GM12878 (cell line): ENCODE data around the gene CDH15. TPM values are rescaled to one million over a fixed set of nuclear protein-coding genes. Genes with fewer than 3 reads are reported as not detected.

Source experiments
- ATAC-seq: fragments of 200-7000 bp; cut with Tn5 transposase; 3 replicates; pipeline ENCODE4 v1.9.1; 2020; ENCODE audit warnings: mild to moderate bottlenecking, moderate library complexity
- BruUV-seq: library from RNA; stranded (reverse); fragments of 400-500 nt; replicated peaks from 2 replicates; lab custom pipeline; 2021; lab: Mats Ljungman, UMichigan
- CTCF ChIA-PET: fragments of 300-600 bp; sonication (Branson Sonifier 250); formaldehyde crosslinking; extraction: SDS; loops from one replicate; lab custom pipeline; 2021; ENCODE audit warnings: inconsistent platforms; lab: Yijun Ruan, JAX
- POLR2A ChIA-PET: fragments of 350-600 bp; formaldehyde crosslinking; extraction: SDS; loops from one replicate; lab custom pipeline; 2021; ENCODE audit warnings: inconsistent platforms; lab: Charles Lee
- RAD21 ChIA-PET: fragments of 300-600 bp; sonication (Branson Sonifier 250); formaldehyde crosslinking; loops from one replicate; lab custom pipeline; 2023; ENCODE audit warnings: antibody characterized with exemption; ENCODE audit not compliant: unreplicated experiment; lab: Charles Lee
- SMC1A ChIA-PET: fragments of 300-600 bp; sonication (Branson Sonifier 250); formaldehyde crosslinking; loops from one replicate; lab custom pipeline; 2023; ENCODE audit not compliant: unreplicated experiment, uncharacterized antibody; lab: Charles Lee
- DNase-seq: peaks from one replicate; pipeline ENCODE4 v3.0.0-alpha.2; 2011; ENCODE audit warnings: low read depth, low spot score
- FAIRE-seq: peaks from 3 replicates; lab custom pipeline; 2011; peaks lifted over from hg19 to GRCh38; lab: Jason Lieb, UNC
- H2AFZ ChIP-seq: 2 replicates; pipeline ENCODE4 v1.6.0; 2011; ENCODE audit warnings: low read depth, low read length, control low read depth; ENCODE audit not compliant: control insufficient read depth
- H3K27ac ChIP-seq: 2 replicates; pipeline ENCODE4 v1.5.1; 2011; ENCODE audit warnings: control low read depth; ENCODE audit not compliant: control insufficient read depth, insufficient read depth
- H3K27me3 ChIP-seq, 2 experiments: replicated peaks in 1 of 2; 2 replicates each; pipeline versions ENCODE4 v1.6.0 to v1.6.1; 2011; ENCODE audit warnings: low read length in 1 of 2; ENCODE audit not compliant: control insufficient read depth in 2 of 2, insufficient read depth in 2 of 2
- H3K36me3 ChIP-seq, 2 experiments: 2 replicates each; pipeline ENCODE4 v1.5.1; 2011; ENCODE audit warnings: low read length in 1 of 2; ENCODE audit not compliant: control insufficient read depth in 2 of 2, insufficient read depth in 2 of 2
- H3K4me1 ChIP-seq: 2 replicates; pipeline ENCODE4 v1.6.1; 2011; ENCODE audit warnings: mild to moderate bottlenecking, low read length, moderate library complexity, mixed read lengths; ENCODE audit not compliant: control insufficient read depth, insufficient read depth
- H3K4me2 ChIP-seq: 2 replicates; pipeline ENCODE4 v1.6.0; 2011; ENCODE audit warnings: control low read depth; ENCODE audit not compliant: control insufficient read depth, insufficient read depth
- H3K4me3 ChIP-seq: fragments of 200-600 bp; sonication (generic); 2 replicates; pipeline ENCODE4 v1.5.1; 2016
- H3K79me2 ChIP-seq: 2 replicates; pipeline ENCODE4 v1.6.0; 2011; ENCODE audit warnings: low read length; ENCODE audit not compliant: control insufficient read depth, insufficient read depth
- H3K9ac ChIP-seq: 2 replicates; pipeline ENCODE4 v1.8.0; 2011; ENCODE audit warnings: low read length, control low read depth, mixed read lengths; ENCODE audit not compliant: control insufficient read depth, insufficient read depth
- H3K9me3 ChIP-seq: replicated peaks from 3 replicates; pipeline ENCODE4 v1.5.1; 2011; ENCODE audit warnings: mild to moderate bottlenecking, low read length; ENCODE audit not compliant: control insufficient read depth, insufficient read depth
- H4K20me1 ChIP-seq: 2 replicates; pipeline ENCODE4 v1.6.0; 2011; ENCODE audit not compliant: control insufficient read depth, insufficient read depth
- ASH2L ChIP-seq: fragments of 300-600, 200-600 bp; sonication (generic); IDR thresholded peaks from 2 replicates; pipeline ENCODE4 v1.6.1; 2017; ENCODE audit warnings: low read depth, mild to moderate bottlenecking, borderline replicate concordance
- CBX3 ChIP-seq: fragments of 200-600 bp; sonication (generic); IDR thresholded peaks from 2 replicates; pipeline ENCODE4 v1.6.1; 2016; ENCODE audit warnings: low read depth, borderline replicate concordance
- EED ChIP-seq: sonication (generic); IDR thresholded peaks from 2 replicates; pipeline ENCODE4 v1.6.1; 2016; ENCODE audit warnings: antibody characterized with exemption, low read depth
- FOXM1 ChIP-seq: IDR thresholded peaks from 2 replicates; pipeline ENCODE4 v1.6.1; 2012; ENCODE audit warnings: low read depth, mild to moderate bottlenecking, inconsistent platforms, low read length, moderate library complexity
- IKZF2 ChIP-seq, 2 experiments: fragments of 450-650 bp; IDR thresholded peaks; 2 replicates each; pipeline ENCODE4 v1.6.1; 2017; ENCODE audit warnings: mild to moderate bottlenecking in 2 of 2, moderate library complexity in 2 of 2
- PML ChIP-seq: IDR thresholded peaks from 2 replicates; pipeline ENCODE4 v1.6.1; 2012; ENCODE audit warnings: low read length, inconsistent platforms
- RAD51 ChIP-seq: fragments of 450-650 bp; IDR thresholded peaks from 2 replicates; pipeline ENCODE4 v1.6.1; 2016; ENCODE audit warnings: moderate library complexity, mild to moderate bottlenecking, inconsistent platforms
- WGBS: methylation state at CpG from one replicate; pipeline ENCODE4 v1.1.6; 2016; ENCODE audit warnings: low lambda C conversion rate; ENCODE audit not compliant: insufficient replicate concordance, insufficient coverage; ENCODE audit errors: missing lambda C conversion rate; 5-methylcytosine and 5-hydroxymethylcytosine counted together
- in situ Hi-C: fragments of 300-500 bp; cut with MboI; formaldehyde crosslinking; loops from 9 replicates; pipeline ENCODE4 v1.14.3; 2018; ENCODE audit warnings: mixed read lengths
- intact Hi-C: fragments of 100-400 bp; cut with micrococcal nuclease; formaldehyde crosslinking; loops from one replicate; pipeline ENCODE4 v1.14.2; 2022; ENCODE audit not compliant: unreplicated experiment
- polyA plus RNA-seq, 11 experiments: library from polyadenylated mRNA; depleted of rRNA in 4 of 11; unstranded in 6 of 11; stranded (reverse) in 5 of 11; fragments of >200 nt; fragmentation: Nextera tagmentation in 4 of 11; fragmentation: Illumina TruSeq in 1 of 11; extraction: Ambion mirVana in 4 of 11; extraction: Trizol in 1 of 11; gene quantifications; 1 replicate in 1 of 11; 2 replicates in 10 of 11; pipeline versions ENCODE4 v1.2.1 to v1.2.3, GENCODE V29; 2011 to 2016; ENCODE audit warnings: inconsistent platforms in 2 of 11, missing spikeins in 2 of 11, low read depth in 1 of 11
- total RNA-seq, 4 experiments: library from RNA; depleted of rRNA in 3 of 4; stranded (reverse); fragments of >200 nt in 3 of 4; fragmentation: Illumina TruSeq in 1 of 4; extraction: Trizol in 1 of 4; gene quantifications; 2 replicates each; pipeline versions ENCODE4 v1.2.1 to v1.2.3, GENCODE V29; 2013 to 2021
- TF ChIP-seq, protein P1 (sequence below): fragments of 450-650 bp; formaldehyde crosslinking; IDR thresholded peaks from 2 replicates; pipeline ENCODE4 v1.5.0; 2022; ENCODE audit warnings: mild to moderate bottlenecking, missing genetic modification characterization

Gene CDH15
- total and polyA plus RNA-seq, 10 of the 15 experiments (the other 5 are each of a cell fraction or from before 2014, with no cell fraction given), result 0.02 to 0.06 TPM; not detected in 8

DNA sequence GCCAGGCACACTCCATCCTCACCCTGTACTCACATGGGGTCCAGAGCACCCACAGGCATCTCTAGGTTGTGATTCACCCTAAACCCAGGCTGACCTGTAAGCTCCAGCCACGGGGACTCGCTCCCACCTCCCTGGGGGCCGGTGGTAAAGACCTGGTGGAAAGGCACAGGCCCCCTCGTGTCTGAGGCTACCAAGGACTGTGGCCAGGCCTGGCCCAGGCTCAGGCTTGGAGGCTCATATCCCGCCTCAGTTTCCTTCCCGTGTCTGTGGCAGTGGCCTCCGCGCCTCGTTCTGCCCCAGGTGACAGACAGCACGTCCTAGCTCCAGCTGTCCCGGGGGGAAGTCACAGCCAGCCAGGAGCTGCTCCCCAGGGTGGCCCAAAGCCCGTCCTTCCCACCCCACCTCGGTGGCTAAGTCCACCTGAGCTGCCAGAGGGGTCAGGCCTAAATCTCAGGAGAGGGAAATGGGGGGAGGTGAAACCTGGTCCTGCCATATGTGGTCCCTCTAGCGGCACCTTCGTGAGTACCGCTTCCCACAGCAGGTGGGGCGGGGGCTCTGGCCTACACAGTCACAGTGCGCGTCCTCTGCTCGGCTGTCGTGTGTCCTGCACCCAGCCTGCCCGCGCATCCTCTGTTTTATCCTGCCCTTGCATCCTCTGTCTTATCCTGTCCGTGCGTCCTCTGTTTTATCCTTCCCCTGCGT lies 12.6 kb downstream of the CDH15 start:
- Histone ChIP-seq H3K4me3 (no peak overlapping the region), H3K27me3 (no peaks in the 10 kb centered on the region), H3K9ac (no peak overlapping the region), H3K9me3 (no peaks in the 10 kb centered on the region), H2AFZ (no peak overlapping the region), H3K36me3 (no peaks in the 10 kb centered on the region), H3K4me1 (no peaks in the 10 kb centered on the region), H3K4me2 (no peak overlapping the region), H4K20me1 (no peaks in the 10 kb centered on the region), H3K27ac (no peak overlapping the region), H3K79me2 (no peaks in the 10 kb centered on the region)
- SMC1A ChIA-PET, result no interaction called here
- intact Hi-C loops, result no loop called here
- BruUV-seq, result no TSS peak
- 63% methylated on average over 25 of the region's 26 CpGs for WGBS
- in situ Hi-C loops, result no loop called here
- ATAC-seq (no peak), FAIRE-seq (no peak), DNase-seq (no peak)
- POLR2A ChIA-PET, result no interaction called here
- no peak for TF ChIP-seq RAD51
- no peak for TF ChIP-seq IKZF2 (IDR thresholded peaks at IDR 0.05)
- TF ChIP-seq, protein P1, sequence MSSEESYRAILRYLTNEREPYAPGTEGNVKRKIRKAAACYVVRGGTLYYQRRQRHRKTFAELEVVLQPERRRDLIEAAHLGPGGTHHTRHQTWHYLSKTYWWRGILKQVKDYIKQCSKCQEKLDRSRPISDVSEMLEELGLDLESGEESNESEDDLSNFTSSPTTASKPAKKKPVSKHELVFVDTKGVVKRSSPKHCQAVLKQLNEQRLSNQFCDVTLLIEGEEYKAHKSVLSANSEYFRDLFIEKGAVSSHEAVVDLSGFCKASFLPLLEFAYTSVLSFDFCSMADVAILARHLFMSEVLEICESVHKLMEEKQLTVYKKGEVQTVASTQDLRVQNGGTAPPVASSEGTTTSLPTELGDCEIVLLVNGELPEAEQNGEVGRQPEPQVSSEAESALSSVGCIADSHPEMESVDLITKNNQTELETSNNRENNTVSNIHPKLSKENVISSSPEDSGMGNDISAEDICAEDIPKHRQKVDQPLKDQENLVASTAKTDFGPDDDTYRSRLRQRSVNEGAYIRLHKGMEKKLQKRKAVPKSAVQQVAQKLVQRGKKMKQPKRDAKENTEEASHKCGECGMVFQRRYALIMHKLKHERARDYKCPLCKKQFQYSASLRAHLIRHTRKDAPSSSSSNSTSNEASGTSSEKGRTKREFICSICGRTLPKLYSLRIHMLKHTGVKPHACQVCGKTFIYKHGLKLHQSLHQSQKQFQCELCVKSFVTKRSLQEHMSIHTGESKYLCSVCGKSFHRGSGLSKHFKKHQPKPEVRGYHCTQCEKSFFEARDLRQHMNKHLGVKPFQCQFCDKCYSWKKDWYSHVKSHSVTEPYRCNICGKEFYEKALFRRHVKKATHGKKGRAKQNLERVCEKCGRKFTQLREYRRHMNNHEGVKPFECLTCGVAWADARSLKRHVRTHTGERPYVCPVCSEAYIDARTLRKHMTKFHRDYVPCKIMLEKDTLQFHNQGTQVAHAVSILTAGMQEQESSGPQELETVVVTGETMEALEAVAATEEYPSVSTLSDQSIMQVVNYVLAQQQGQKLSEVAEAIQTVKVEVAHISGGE (CRISPR knock-in tag), result no peak
- TF ChIP-seq EED, result no peak
- no peak for TF ChIP-seq ASH2L
- TF ChIP-seq PML, result no peak
- no peak for TF ChIP-seq FOXM1
- TF ChIP-seq CBX3, result no peak
- RAD21 ChIA-PET, result no interaction called here
- CTCF ChIA-PET, result no interaction called here
